Suprapubic skin (tissue), 4 donors: ENCODE results near the gene ERC2. TPM values are rescaled to one million over a fixed set of nuclear protein-coding genes. Genes with fewer than 3 reads are reported as not detected.

Source experiments
- DNase-seq, 2 donors: peaks; one replicate each; pipeline ENCODE4 v3.0.0-alpha.2; 2019; ENCODE audit warnings: low spot score in 2 of 2
- H3K27ac ChIP-seq: fragments of 200-600 bp; sonication (generic); one replicate; pipeline ENCODE4 v1.5.1; 2019
- H3K27me3 ChIP-seq: fragments of 200-600 bp; sonication (generic); one replicate; pipeline ENCODE4 v1.5.1; 2019
- H3K36me3 ChIP-seq: fragments of 200-600 bp; sonication (generic); one replicate; pipeline ENCODE4 v1.5.1; 2019
- H3K4me1 ChIP-seq: fragments of 200-600 bp; sonication (generic); one replicate; pipeline ENCODE4 v1.5.1; 2019
- H3K4me3 ChIP-seq: fragments of 200-600 bp; sonication (generic); one replicate; pipeline ENCODE4 v1.5.1; 2019; ENCODE audit warnings: mild to moderate bottlenecking
- H3K9me3 ChIP-seq: fragments of 200-600 bp; sonication (generic); one replicate; pipeline ENCODE4 v1.5.1; 2019
- EP300 ChIP-seq: sonication (generic); formaldehyde crosslinking; IDR thresholded peaks from one replicate; pipeline ENCODE4 v1.6.1; 2017; ENCODE audit warnings: antibody characterized with exemption
- POLR2A ChIP-seq, 2 donors: fragments of 450-650 bp; IDR thresholded peaks; one replicate each; pipeline ENCODE4 v1.6.1; 2017; ENCODE audit warnings: antibody characterized with exemption in 2 of 2, mild to moderate bottlenecking in 2 of 2, moderate library complexity in 2 of 2
- POLR2AphosphoS5 ChIP-seq, 3 donors: sonication (generic); formaldehyde crosslinking; IDR thresholded peaks; one replicate each; pipeline ENCODE4 v1.6.1; 2017; ENCODE audit warnings: antibody characterized with exemption in 3 of 3
- WGBS: methylation state at CpG from one replicate; pipeline ENCODE4 v1.1.5; 2018; 5-methylcytosine and 5-hydroxymethylcytosine counted together
- total RNA-seq, 4 donors: library from RNA; depleted of rRNA; stranded (reverse); fragments of >200 nt; gene quantifications; one replicate each; pipeline ENCODE4 v1.1.0, GENCODE V29; 2016
- TF ChIP-seq, protein P1 (sequence below), 2 donors: fragments of 200-600 bp in 1 of 2; fragments of 450-650 bp in 1 of 2; sonication (generic) in 1 of 2; IDR thresholded peaks; one replicate each; pipeline ENCODE4 v1.5.1; 2016 to 2019; ENCODE audit warnings: antibody characterized with exemption in 2 of 2, mild to moderate bottlenecking in 1 of 2, moderate library complexity in 1 of 2

ERC2 gene
- total RNA-seq, 4 donors from 2014 or later: 0.21 TPM; not detected in 3

DNA sequence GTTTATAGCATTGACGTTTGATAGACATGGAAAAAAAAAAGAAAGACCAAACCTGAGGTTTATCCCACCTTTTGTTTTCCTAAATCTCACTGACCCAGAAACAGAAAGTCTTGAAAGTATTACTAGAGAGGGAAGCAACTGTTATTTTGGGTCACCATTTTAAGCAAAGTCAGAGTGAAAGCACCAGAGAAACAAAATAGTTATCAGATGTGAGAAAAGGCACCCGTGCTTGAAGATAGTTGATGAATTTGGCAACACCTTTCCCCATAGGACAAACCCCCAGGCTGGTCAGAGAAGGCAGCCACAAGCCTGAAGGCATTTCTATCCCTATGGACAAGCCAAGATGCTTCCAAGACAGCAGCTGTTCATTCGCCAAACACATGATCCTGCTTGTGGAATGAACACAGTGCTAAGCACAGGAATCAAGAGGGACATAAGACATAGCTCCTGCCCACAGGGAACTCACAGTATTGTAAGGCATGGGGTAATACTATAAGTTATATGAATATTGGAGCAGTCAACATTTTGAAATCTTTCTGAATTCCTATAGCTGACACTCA, 170.9 kb downstream of the ERC2 start:
- Histone ChIP-seq H3K27me3 (peaks cover 8% of the 10 kb centered on the region), H3K4me3 (no peak overlapping the region), H3K4me1 (no peaks in the 10 kb centered on the region), H3K27ac (no peak overlapping the region), H3K9me3 (no peaks in the 10 kb centered on the region), H3K36me3 (no peaks in the 10 kb centered on the region)
- no peak for DNase-seq
- TF ChIP-seq POLR2AphosphoS5 (IDR thresholded peaks at IDR 0.05) (no peak), POLR2A (IDR thresholded peaks at IDR 0.05) (no peak), EP300 (no peak)
- whole genome bisulfite sequencing: 53% methylated on average over 3 of the region's 3 CpGs

DNA sequence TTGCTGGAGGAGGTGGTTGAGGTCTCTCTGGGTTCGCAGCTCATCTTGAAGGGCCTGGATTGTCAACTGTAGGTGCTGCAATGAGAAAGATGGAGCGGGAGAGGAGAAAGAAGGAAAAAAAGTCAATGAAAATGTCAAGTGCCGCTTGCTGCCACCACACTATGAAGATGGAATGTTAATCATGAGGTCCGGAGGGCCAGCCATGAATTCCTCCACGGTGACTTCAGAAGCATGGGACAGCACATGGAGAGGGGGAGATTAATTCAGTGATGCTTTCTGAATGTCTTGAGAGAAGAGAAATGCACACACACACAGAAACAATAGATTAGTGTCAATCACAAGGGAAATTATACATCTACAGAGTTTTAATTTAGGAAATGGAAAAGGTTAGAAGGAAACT, 171.9 kb downstream of the ERC2 start:
- no peak overlapping the region for H3K27ac ChIP-seq
- no peaks in the 10 kb centered on the region for H3K4me1 ChIP-seq
- no peak for DNase-seq
- no peaks in the 10 kb centered on the region for H3K36me3 ChIP-seq
- peaks cover 8% of the 10 kb centered on the region for H3K27me3 ChIP-seq
- H3K4me3 ChIP-seq: no peak overlapping the region
- 70% methylated on average over 5 of the region's 5 CpGs for WGBS
- no peaks in the 10 kb centered on the region for H3K9me3 ChIP-seq
- TF ChIP-seq POLR2A (IDR thresholded peaks at IDR 0.05) (no peak), POLR2AphosphoS5 (IDR thresholded peaks at IDR 0.05) (no peak), EP300 (no peak)
- TF ChIP-seq, protein P1, sequence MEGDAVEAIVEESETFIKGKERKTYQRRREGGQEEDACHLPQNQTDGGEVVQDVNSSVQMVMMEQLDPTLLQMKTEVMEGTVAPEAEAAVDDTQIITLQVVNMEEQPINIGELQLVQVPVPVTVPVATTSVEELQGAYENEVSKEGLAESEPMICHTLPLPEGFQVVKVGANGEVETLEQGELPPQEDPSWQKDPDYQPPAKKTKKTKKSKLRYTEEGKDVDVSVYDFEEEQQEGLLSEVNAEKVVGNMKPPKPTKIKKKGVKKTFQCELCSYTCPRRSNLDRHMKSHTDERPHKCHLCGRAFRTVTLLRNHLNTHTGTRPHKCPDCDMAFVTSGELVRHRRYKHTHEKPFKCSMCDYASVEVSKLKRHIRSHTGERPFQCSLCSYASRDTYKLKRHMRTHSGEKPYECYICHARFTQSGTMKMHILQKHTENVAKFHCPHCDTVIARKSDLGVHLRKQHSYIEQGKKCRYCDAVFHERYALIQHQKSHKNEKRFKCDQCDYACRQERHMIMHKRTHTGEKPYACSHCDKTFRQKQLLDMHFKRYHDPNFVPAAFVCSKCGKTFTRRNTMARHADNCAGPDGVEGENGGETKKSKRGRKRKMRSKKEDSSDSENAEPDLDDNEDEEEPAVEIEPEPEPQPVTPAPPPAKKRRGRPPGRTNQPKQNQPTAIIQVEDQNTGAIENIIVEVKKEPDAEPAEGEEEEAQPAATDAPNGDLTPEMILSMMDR (IDR thresholded peaks at IDR 0.05): no peak

DNA sequence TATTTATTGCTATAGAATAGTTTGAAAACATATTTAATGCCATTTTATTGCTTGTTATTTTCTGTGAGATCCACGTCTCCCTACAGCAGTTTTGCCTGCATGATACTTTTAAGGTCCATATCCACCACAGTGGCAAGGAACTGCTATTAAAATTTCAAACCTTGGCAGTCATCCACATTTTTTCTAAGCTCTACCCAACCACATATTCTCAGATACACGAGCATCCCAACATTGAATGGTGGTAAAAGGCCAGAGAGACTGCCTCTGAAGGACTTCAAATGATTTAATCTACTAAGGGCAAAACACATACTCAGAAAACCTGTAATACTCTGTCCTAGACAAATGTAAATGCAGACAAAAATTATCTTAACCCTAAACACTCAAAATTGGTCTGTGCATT, 173.1 kb downstream of the ERC2 start:
- no peak for DNase-seq
- H3K4me3 ChIP-seq: no peak overlapping the region
- peaks cover 8% of the 10 kb centered on the region for H3K27me3 ChIP-seq
- H3K36me3 ChIP-seq: no peaks in the 10 kb centered on the region
- WGBS: 50% methylated on average over 2 of the region's 2 CpGs
- H3K4me1 ChIP-seq: no peaks in the 10 kb centered on the region
- H3K27ac ChIP-seq: no peak overlapping the region
- TF ChIP-seq EP300 (no peak), POLR2A (IDR thresholded peaks at IDR 0.05) (no peak), POLR2AphosphoS5 (IDR thresholded peaks at IDR 0.05) (no peak)
- TF ChIP-seq, protein P1 (IDR thresholded peaks at IDR 0.05): no peak
- no peaks in the 10 kb centered on the region for H3K9me3 ChIP-seq

DNA sequence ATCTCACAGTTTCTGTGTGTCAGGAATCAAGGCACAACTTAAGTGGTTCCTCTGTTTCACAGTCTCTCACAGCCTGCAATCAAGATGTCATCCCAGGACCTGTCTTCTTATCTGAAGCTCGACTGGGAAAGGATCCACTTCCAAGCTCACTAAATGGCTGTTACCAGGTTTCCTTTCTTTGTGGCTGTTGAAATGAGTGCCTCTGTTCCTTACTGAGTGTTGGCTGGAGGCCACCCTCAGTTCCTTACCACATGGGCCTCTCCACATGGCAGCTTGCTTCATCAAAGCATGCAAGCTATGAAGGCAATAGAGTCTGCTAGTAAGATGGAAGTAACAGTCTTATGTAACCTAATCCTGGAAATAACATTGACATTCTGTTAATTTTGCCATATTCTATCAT, 174.0 kb downstream of the ERC2 start:
- TF ChIP-seq POLR2AphosphoS5 (IDR thresholded peaks at IDR 0.05): no peak
- no peak for TF ChIP-seq POLR2A (IDR thresholded peaks at IDR 0.05)
- 67% methylated on average over 1 of the region's 1 CpG for WGBS

DNA sequence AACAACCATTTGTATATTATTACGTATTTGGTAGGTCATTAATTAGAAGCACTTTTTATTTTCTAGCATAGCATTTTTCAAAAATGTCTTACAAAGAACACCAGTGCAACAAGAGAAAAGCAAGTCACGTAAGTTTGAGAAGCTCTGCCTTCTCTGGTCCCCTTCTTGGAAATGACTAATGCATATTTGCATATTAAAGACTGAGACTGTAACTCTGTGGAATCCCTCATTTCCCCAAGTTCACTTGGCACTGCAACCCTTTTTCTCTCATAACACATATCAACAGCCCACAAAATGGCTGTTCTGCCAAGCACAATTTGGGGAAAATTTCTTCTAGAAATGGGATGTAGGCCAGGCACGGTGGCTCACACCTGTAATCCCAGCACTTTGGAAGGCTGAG, 176.3 kb downstream of the ERC2 start:
- no peaks in the 10 kb centered on the region for H3K36me3 ChIP-seq
- H3K27ac ChIP-seq: no peak overlapping the region
- TF ChIP-seq POLR2A (IDR thresholded peaks at IDR 0.05): no peak
- TF ChIP-seq EP300: no peak
- no peak for TF ChIP-seq POLR2AphosphoS5 (IDR thresholded peaks at IDR 0.05)
- TF ChIP-seq, protein P1 (IDR thresholded peaks at IDR 0.05): no peak
- DNase-seq: no peak
- no peaks in the 10 kb centered on the region for H3K27me3 ChIP-seq
- no peaks in the 10 kb centered on the region for H3K9me3 ChIP-seq
- 68% methylated on average over 3 of the region's 3 CpGs for WGBS
- no peak overlapping the region for H3K4me3 ChIP-seq
- H3K4me1 ChIP-seq: no peaks in the 10 kb centered on the region

More for the DNA sequence above, 174.0 kb downstream of the ERC2 start:
- H3K27ac ChIP-seq: no peak overlapping the region
- no peaks in the 10 kb centered on the region for H3K36me3 ChIP-seq
- no peak for DNase-seq
- H3K4me1 ChIP-seq: no peaks in the 10 kb centered on the region
- no peak overlapping the region for H3K4me3 ChIP-seq
- H3K27me3 ChIP-seq: peaks cover 3% of the 10 kb centered on the region
- H3K9me3 ChIP-seq: no peaks in the 10 kb centered on the region

DNA sequence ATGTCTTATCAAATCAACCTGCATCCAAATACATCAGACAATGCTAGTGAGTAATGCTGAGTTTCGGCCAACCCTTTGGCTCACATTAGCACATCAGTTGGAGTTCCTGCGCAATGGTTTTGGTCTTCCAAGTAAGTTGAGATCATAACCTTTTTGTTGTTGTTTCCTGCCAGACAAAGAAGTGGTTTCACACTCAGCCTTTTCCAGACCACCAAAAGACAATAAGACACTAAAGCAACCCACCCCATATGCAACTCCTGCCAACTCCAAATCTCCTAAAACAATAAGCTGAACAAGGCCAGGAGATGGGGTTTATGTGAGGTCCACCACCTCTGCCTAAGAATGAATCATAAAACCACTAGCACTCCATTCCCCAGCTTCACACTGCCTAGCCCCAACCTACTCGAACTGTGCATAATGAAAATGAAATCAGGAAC, 177.0 kb downstream of the ERC2 start:
- DNase-seq: no peak
- H3K9me3 ChIP-seq: no peaks in the 10 kb centered on the region
- 71% methylated on average over 3 of the region's 3 CpGs for WGBS
- TF ChIP-seq, protein P1 (IDR thresholded peaks at IDR 0.05): no peak
- no peak for TF ChIP-seq EP300
- TF ChIP-seq POLR2AphosphoS5 (IDR thresholded peaks at IDR 0.05): no peak
- H3K27me3 ChIP-seq: no peaks in the 10 kb centered on the region
- H3K4me3 ChIP-seq: no peak overlapping the region
- H3K36me3 ChIP-seq: no peaks in the 10 kb centered on the region
- no peak overlapping the region for H3K27ac ChIP-seq
- H3K4me1 ChIP-seq: no peaks in the 10 kb centered on the region
